Muscle layer of colon (tissue), 2 donors: ENCODE results near the gene A2ML1.
"Not testable (repeated sequence)": the region's sequence is repeated elsewhere in the genome, so short reads cannot be mapped to it uniquely, and the experiment has no call there.

Experiments
- H3K27ac ChIP-seq: one replicate; pipeline ENCODE4 v1.7.0; 2013; ENCODE audit warnings: low read depth, mild to moderate bottlenecking, low read length, moderate library complexity
- H3K27me3 ChIP-seq, 2 donors: one replicate each; pipeline ENCODE4 v1.7.0; 2013; ENCODE audit warnings: low read length in 2 of 2, mild to moderate bottlenecking in 2 of 2; ENCODE audit not compliant: insufficient read depth in 2 of 2, control insufficient read depth in 1 of 2
- H3K36me3 ChIP-seq: one replicate; pipeline ENCODE4 v1.7.0; 2013; ENCODE audit warnings: mild to moderate bottlenecking, low read length; ENCODE audit not compliant: insufficient read depth
- H3K4me1 ChIP-seq: one replicate; pipeline ENCODE4 v1.7.0; 2013; ENCODE audit warnings: mild to moderate bottlenecking, low read length; ENCODE audit not compliant: insufficient read depth
- H3K4me3 ChIP-seq, 2 donors: one replicate each; pipeline ENCODE4 v1.7.0; 2013; ENCODE audit warnings: low read length in 2 of 2, low read depth in 1 of 2, mild to moderate bottlenecking in 1 of 2, moderate library complexity in 1 of 2
- H3K9ac ChIP-seq: one replicate; pipeline ENCODE4 v1.7.0; 2013; ENCODE audit warnings: low read length
- H3K9me3 ChIP-seq: one replicate; pipeline ENCODE4 v1.7.0; 2013; ENCODE audit warnings: mild to moderate bottlenecking, low read length
- donor health status: abdominal sarcoma.
- donor health status: Adenocarcinoma of cecum.

A2ML1 gene

DNA sequence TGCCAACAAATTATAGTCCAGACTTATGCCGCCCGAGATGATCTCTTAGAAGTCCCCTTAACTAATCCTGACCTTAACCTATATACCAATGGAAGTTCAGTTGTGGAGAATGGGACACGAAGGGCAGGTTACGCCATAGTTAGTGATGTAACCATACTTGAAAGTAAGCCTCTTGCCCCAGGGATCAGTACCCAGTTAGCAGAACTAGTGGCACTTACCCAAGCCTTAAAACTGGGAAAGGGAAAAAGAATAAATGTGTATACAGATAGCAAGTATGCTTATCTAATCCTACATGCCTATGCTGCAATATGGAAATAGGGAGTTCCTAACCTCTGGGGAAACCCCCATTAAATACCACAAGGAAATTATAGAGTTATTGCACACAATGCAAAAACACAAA, 29.2 kb upstream of the A2ML1 start:
- not testable (repeated sequence) for H3K27me3 ChIP-seq, H3K9ac ChIP-seq, H3K4me1 ChIP-seq, H3K27ac ChIP-seq, H3K9me3 ChIP-seq, H3K4me3 ChIP-seq, H3K36me3 ChIP-seq

DNA sequence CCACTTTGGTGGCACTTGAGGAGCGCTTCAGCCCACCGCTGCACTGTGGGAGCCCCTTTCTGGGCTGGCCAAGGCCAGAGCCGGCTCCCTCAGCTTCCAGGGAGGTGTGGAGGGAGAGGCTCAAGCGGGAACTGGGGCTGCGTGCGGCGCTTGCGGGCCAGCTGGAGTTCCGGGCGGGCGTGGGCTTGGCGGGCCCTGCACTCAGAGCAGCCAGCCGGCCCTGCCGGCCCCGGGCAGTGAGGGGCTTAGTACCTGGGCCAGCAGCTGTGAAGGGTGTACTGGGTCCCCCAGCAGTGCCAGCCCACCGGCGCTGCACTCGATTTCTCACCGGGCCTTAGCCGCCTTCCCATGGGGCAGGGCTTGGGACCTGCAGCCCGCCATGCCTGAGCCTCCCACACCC, 27.8 kb upstream of the A2ML1 start:
- H3K4me1 ChIP-seq, H3K9ac ChIP-seq, H3K27ac ChIP-seq, H3K9me3 ChIP-seq, H3K27me3 ChIP-seq, H3K36me3 ChIP-seq, H3K4me3 ChIP-seq: not testable (repeated sequence)

DNA sequence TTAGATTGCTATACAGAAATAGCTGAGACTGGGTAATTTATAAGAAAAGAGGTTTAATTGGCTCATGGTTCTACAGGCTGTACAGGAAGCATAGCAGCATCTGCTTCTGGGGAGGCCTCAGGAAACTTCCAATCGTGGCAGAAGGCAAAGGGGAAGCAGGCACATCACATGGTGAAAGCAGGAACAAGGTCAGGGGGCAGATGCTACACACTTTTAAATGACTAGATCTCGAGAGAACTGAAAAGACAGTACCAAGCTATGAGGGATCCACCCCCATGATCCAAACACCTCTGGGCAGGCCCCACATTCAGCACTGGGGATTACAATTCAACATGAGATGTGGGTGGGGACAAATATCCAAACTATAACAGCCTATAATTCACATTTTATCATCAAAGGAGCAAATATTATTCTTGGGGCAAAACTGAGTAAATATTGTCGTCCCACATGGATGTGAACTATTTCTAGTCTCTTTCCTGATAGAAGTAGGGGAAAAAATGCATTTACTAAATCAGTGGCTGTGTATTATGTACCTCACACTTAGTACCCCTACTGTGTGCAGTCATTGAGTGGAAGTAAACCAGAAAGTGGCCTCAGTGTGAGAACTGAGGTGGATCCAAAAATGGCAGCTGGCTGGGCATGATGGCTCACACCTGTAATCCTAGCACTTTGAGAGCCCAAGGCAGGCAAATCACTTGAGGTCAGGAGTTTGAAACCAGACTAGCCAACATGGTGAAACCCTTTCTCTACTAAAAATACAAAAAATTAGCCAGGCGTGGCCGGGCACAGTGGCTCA, 25.4 kb upstream of the A2ML1 start:
- Histone ChIP-seq H3K9me3 (no peaks in the 10 kb centered on the region), H3K9ac (no peak overlapping the region), H3K27me3 (no peaks in the 10 kb centered on the region), H3K4me1 (no peaks in the 10 kb centered on the region), H3K36me3 (no peaks in the 10 kb centered on the region), H3K4me3 (no peak overlapping the region), H3K27ac (no peak overlapping the region)

DNA sequence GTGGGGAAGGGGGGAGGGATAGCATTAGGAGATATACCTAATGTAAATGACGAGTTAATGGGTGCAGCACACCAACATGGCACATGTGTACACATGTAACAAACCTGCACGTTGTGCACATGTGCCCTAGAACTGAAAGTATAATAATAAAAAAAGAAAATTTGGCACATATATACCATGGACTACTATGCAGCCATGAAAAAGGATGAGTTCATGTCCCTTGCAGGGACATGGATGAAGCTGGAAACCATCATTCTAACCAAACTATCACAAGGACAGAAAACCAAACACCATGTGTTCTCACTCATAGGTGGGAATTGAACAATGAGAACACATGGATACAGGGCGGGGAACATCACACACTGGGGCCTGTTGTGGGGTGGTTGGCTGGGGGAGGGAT, 21.2 kb upstream of the A2ML1 start:
- H3K4me3 ChIP-seq, H3K9me3 ChIP-seq, H3K9ac ChIP-seq, H3K4me1 ChIP-seq, H3K27ac ChIP-seq, H3K27me3 ChIP-seq, H3K36me3 ChIP-seq: not testable (repeated sequence)

DNA sequence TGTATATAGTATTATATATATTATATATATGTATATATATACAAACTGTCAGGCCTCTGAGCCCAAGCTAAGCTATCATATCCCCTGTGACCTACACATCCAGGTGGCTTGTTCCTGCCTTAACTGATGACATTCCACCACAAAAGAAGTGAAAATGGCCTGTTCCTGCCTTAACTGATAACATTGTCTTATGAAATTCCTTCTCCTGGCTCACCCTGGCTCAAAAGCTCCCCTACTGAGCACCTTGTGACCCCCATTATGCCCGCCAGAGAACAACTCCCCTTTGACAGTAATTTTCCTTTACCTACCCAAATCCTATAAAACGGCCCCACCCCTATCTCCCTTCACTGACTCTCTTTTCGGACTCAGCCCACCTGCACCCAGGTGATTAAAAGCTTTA, 17.6 kb upstream of the A2ML1 start:
- not testable (repeated sequence) for H3K9ac ChIP-seq, H3K9me3 ChIP-seq

DNA sequence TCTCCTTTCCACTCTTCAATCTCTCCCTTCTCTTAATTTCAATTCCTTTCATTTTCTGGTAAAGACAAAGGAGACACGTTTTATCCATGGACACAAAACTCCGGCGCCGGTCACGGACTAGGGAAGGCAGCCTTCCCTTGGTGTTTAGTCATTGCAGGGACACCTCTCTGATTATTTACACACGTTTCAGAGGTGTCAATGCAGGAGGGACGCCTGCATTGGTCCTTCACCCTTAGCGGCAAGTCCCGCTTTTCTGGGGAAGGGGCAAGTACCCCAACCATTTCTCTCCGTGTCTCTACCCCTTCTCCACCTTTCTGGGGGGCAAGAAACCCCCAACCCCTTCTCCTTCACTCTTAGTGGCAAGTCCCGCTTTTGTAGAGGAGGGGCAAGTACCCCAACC, 16.9 kb upstream of the A2ML1 start:
- H3K4me3 ChIP-seq, H3K36me3 ChIP-seq, H3K27me3 ChIP-seq, H3K9ac ChIP-seq, H3K9me3 ChIP-seq, H3K4me1 ChIP-seq, H3K27ac ChIP-seq: not testable (repeated sequence)

More for the DNA sequence above, 17.6 kb upstream of the A2ML1 start:
- not testable (repeated sequence) for H3K4me3 ChIP-seq, H3K27me3 ChIP-seq, H3K27ac ChIP-seq, H3K4me1 ChIP-seq, H3K36me3 ChIP-seq

DNA sequence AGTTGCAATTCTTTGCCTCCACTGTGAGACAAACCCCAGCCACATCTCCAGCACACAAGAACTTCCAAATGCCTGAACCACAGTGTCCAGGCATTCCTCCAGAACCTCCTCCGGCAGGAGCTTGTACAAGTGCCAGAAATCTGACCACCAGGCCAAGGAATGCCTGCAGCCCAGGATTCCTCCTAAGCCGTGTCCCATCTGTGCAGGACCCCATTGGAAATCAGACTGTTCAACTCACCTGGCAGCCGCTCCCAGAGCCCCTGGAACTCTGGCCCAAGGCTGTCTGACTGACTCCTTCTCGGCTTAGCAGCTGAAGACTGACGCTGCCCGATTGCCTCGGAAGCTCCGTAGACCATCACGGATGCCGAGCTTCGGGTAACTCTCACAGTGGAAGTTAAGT, 15.3 kb upstream of the A2ML1 start:
- not testable (repeated sequence) for H3K27me3 ChIP-seq, H3K4me1 ChIP-seq, H3K27ac ChIP-seq, H3K9ac ChIP-seq, H3K4me3 ChIP-seq, H3K36me3 ChIP-seq, H3K9me3 ChIP-seq

DNA sequence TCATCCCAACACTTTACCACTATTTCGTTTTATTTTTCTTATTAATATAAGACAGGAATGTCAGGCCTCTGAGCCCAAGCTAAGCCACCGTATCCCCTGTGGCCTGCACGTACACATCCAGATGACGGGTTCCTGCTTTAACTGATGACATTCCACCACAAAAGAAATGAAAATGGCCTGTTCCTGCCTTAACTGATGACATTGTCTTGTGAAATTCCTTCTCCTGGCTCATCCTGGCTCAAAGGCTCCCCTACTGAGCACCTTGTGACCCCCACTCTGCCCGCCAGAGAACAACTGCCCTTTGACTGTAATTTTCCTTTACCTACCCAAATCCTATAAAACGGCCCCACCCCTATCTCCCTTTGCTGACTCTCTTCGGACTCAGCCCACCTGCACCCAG, 12.3 kb upstream of the A2ML1 start:
- not testable (repeated sequence) for H3K4me3 ChIP-seq

DNA sequence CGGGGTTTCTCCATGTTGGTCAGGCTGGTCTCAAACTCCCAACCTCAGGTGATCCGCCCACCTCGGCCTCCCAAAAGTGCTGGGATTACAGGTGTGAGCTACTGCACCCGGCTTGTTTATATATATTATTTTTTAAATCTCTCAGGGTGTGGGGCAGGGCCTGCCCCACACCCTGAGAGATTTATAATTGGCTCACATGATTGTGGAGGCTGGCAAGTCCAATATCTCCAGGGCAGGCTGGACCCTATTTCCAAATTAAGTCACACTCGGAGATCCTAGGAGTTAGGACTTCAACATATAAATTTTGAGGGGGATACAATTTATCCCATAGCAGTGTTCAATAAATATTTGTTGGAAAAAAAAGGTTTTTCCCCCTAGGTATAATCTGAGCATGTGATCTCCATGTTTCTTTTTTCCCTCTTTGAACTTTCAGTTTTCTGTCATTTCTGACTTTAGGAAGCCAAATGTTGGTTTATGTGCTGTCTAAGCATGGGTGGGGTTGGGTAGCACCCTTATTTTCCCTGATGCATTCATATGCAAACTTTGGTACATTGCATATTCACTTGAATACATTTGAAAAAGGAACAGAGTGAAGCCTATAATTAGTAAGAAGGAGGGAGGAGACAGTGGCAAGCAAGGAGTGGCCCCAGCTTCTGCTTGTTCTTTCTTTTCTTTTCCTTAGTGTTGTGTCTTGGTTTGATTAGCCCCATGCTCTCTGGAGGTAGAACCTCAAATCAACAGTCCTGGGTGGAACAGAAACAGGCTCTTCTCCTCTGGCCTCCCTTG, 8.7 kb upstream of the A2ML1 start:
- Histone ChIP-seq H3K36me3 (no peaks in the 10 kb centered on the region), H3K4me3 (no peak overlapping the region), H3K27me3 (no peaks in the 10 kb centered on the region), H3K9ac (no peak overlapping the region), H3K9me3 (no peaks in the 10 kb centered on the region), H3K4me1 (no peaks in the 10 kb centered on the region), H3K27ac (no peak overlapping the region)

More for the DNA sequence above, 12.3 kb upstream of the A2ML1 start:
- not testable (repeated sequence) for H3K9ac ChIP-seq, H3K36me3 ChIP-seq, H3K4me1 ChIP-seq, H3K27ac ChIP-seq, H3K9me3 ChIP-seq, H3K27me3 ChIP-seq

DNA sequence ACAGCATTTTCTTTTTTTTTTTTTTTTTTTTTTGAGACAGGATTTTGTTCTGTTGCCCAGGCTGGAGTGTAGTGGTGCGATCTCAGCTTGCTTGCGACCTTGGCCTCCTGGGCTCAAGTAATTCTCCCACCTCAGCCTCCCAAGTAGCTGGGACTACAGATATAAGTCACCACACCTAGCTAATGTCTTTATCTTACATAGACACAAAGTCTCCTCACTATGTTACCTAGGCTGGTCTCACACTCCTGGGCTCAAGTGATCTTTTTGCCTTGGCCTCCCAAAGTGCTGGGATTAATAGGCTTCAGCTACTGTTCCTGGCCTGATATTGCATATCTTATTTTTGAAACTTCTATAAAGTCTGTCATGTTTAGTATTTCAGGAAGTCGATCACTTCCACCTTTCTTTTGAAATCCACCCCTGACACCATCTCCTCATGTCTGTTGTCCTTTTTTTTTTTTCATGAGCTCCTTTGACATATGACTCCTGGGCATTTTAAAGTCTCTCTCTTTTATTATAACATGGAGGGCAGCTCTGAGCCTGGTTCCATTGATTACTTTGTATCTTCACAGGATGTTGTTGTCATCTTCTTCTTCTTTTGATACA, 5.9 kb upstream of the A2ML1 start:
- Histone ChIP-seq H3K36me3 (no peaks in the 10 kb centered on the region), H3K4me3 (no peak overlapping the region), H3K4me1 (no peaks in the 10 kb centered on the region), H3K27me3 (no peaks in the 10 kb centered on the region), H3K27ac (no peak overlapping the region), H3K9ac (no peak overlapping the region), H3K9me3 (no peaks in the 10 kb centered on the region)

DNA sequence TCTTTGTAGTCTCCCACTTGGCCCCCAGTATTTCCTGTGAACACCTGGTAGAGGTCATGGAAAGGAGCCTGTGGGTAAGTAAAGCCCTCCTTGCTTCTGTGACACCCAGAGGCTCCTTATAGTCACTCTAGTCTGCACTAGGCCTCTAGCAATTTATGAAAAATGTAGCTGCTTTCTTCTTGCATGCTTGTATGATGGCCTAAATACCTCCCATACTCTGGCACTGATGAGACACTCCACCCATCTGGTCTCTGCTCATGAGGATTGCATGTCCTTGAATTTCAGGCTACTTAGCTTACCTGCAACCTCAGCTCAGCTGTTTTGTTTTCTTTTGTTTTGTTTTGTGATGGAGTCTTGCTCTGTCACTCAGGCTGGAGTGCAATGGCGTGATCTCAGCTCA, 4.6 kb upstream of the A2ML1 start:
- H3K4me3 ChIP-seq = no peak overlapping the region
- H3K27me3 ChIP-seq = no peaks in the 10 kb centered on the region
- no peaks in the 10 kb centered on the region for H3K9me3 ChIP-seq
- H3K9ac ChIP-seq = no peak overlapping the region
- H3K36me3 ChIP-seq = no peaks in the 10 kb centered on the region
- no peak overlapping the region for H3K27ac ChIP-seq
- H3K4me1 ChIP-seq = no peaks in the 10 kb centered on the region
